Mesendoderm (in vitro differentiated cells): ENCODE measurements around the gene EVA1A.

ENCODE experiments used
- DNase-seq: peaks from one replicate; pipeline ENCODE4 v3.0.0; 2013
- H2AK5ac ChIP-seq: 2 replicates; pipeline ENCODE4 v1.6.1; 2013; ENCODE audit warnings: low read length, inconsistent platforms
- H2BK120ac ChIP-seq: 2 replicates; pipeline ENCODE4 v1.6.1; 2013; ENCODE audit warnings: low read depth, mild to moderate bottlenecking, low read length, moderate library complexity, mixed read lengths
- H2BK15ac ChIP-seq: replicated peaks from 2 replicates; pipeline ENCODE4 v1.6.1; 2013; ENCODE audit warnings: low read depth, mild to moderate bottlenecking, moderate library complexity
- H2BK5ac ChIP-seq: 2 replicates; pipeline ENCODE4 v1.6.1; 2013; ENCODE audit warnings: low read length, inconsistent platforms
- H3K18ac ChIP-seq: 2 replicates; pipeline ENCODE4 v1.6.1; 2013; ENCODE audit warnings: mild to moderate bottlenecking, low read length, mixed read lengths
- H3K23ac ChIP-seq: one replicate; pipeline ENCODE4 v1.6.1; 2013; ENCODE audit warnings: low read length
- H3K27ac ChIP-seq: 2 replicates; pipeline ENCODE4 v1.5.1; 2013; ENCODE audit warnings: low read depth, mild to moderate bottlenecking, inconsistent platforms, low read length, moderate library complexity
- H3K27me3 ChIP-seq: 2 replicates; pipeline ENCODE4 v1.6.1; 2013; ENCODE audit warnings: low read length, control low read depth, mild to moderate bottlenecking, inconsistent platforms; ENCODE audit not compliant: insufficient read depth, poor library complexity
- H3K36me3 ChIP-seq: 2 replicates; pipeline ENCODE4 v1.6.1; 2013; ENCODE audit warnings: low read length, inconsistent platforms; ENCODE audit not compliant: control insufficient read depth, insufficient read depth
- H3K4ac ChIP-seq: one replicate; pipeline ENCODE4 v1.6.1; 2013; ENCODE audit warnings: low read depth, mild to moderate bottlenecking, low read length, moderate library complexity
- H3K4me1 ChIP-seq: 2 replicates; pipeline ENCODE4 v1.6.1; 2013; ENCODE audit warnings: low read depth, low read length, inconsistent platforms; ENCODE audit not compliant: control insufficient read depth
- H3K4me2 ChIP-seq: 2 replicates; pipeline ENCODE4 v1.6.1; 2013; ENCODE audit warnings: low read length
- H3K4me3 ChIP-seq: 2 replicates; pipeline ENCODE4 v1.5.1; 2013; ENCODE audit warnings: mild to moderate bottlenecking, low read length
- H3K56ac ChIP-seq: one replicate; pipeline ENCODE4 v1.6.1; 2013; ENCODE audit warnings: low read length
- H3K79me1 ChIP-seq: 2 replicates; pipeline ENCODE4 v1.6.1; 2013; ENCODE audit warnings: low read length, inconsistent platforms
- H3K79me2 ChIP-seq: 2 replicates; pipeline ENCODE4 v1.6.1; 2013; ENCODE audit warnings: mild to moderate bottlenecking, low read length; ENCODE audit not compliant: control insufficient read depth, insufficient read depth
- H3K9ac ChIP-seq: 2 replicates; pipeline ENCODE4 v1.6.1; 2013; ENCODE audit warnings: low read length, inconsistent platforms
- H4K5ac ChIP-seq: one replicate; pipeline ENCODE4 v1.6.1; 2013; ENCODE audit warnings: low read length
- H4K8ac ChIP-seq: one replicate; pipeline ENCODE4 v1.6.1; 2013; ENCODE audit warnings: low read depth, mild to moderate bottlenecking, control low read depth, low read length, moderate library complexity
- WGBS: extraction: QIAGEN DNeasy Blood & Tissue Kit; methylation state at CpG from one replicate; pipeline ENCODE4 v1.1.7; 2013; ENCODE audit warnings: low lambda C conversion rate, missing lambda C conversion rate; ENCODE audit not compliant: insufficient coverage; ENCODE audit errors: extremely low coverage; 5-methylcytosine and 5-hydroxymethylcytosine counted together

EVA1A gene

DNA sequence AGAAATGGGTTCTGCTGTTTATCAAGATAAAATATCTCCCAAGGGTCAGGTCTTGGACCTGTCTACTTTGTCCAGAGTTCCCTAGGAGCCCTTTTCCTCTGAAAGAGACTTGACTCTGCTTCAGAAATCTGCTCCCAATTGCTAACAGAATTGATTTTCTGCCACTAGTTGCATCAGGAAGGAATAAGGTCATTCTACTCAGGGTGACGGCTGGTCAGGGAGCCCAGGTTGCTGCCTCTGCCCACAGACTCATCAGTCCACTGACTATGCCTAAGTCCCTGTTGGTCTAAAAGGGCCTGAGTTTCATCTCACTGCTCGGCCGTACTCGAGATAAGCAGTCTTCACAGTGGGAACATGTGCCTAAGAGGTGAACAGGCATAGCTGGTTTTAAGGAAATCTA is 61.2 kb downstream of the EVA1A start:
- H3K4me2 ChIP-seq = no peak overlapping the region
- H3K18ac ChIP-seq = no peak overlapping the region
- H3K4me1 ChIP-seq = no peaks in the 10 kb centered on the region
- no peaks in the 10 kb centered on the region for H3K27me3 ChIP-seq
- no peak overlapping the region for H2AK5ac ChIP-seq
- no peak overlapping the region for H3K23ac ChIP-seq
- H3K4me3 ChIP-seq = no peak overlapping the region
- no peak overlapping the region for H2BK5ac ChIP-seq
- H3K36me3 ChIP-seq = no peaks in the 10 kb centered on the region
- H3K79me2 ChIP-seq = no peaks in the 10 kb centered on the region
- no peak overlapping the region for H3K4ac ChIP-seq
- no peak overlapping the region for H4K5ac ChIP-seq
- DNase-seq = no peak
- no peaks in the 10 kb centered on the region for H3K79me1 ChIP-seq
- H3K56ac ChIP-seq = no peak overlapping the region
- no CpG with 5 or more reads among the region's 4 CpGs for WGBS
- H3K9ac ChIP-seq = no peak overlapping the region
- no peak overlapping the region for H2BK15ac ChIP-seq
- H3K27ac ChIP-seq = no peak overlapping the region
- H2BK120ac ChIP-seq = no peak overlapping the region
- no peak overlapping the region for H4K8ac ChIP-seq

DNA sequence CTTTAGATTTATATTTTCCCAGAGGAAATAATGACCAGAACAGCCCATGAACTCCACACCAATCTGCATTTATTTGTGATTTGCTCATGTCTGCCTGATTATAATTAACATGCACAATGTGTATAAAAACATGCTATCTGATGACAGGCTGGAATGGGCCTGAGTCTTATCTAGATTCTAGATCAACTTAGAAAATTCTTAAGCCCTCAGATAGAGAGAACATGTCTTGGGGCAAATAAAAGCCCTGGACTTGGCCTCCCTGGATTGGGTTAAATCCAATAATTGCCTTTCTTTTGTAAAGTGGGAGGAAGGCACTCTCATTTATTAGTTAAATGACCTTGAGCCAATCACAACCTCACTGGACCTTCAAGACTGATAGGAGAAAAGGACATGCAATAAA is 61.8 kb downstream of the EVA1A start:
- Histone ChIP-seq H3K27me3 (no peaks in the 10 kb centered on the region), H3K4me3 (no peak overlapping the region), H3K4me1 (no peaks in the 10 kb centered on the region), H2BK15ac (no peak overlapping the region), H3K79me2 (no peaks in the 10 kb centered on the region), H3K36me3 (no peaks in the 10 kb centered on the region), H2BK120ac (no peak overlapping the region), H3K4me2 (no peak overlapping the region), H3K18ac (no peak overlapping the region), H3K56ac (no peak overlapping the region), H3K23ac (no peak overlapping the region), H3K4ac (no peak overlapping the region), H4K8ac (no peak overlapping the region), H3K9ac (no peak overlapping the region), H2BK5ac (no peak overlapping the region), H3K79me1 (no peaks in the 10 kb centered on the region), H3K27ac (no peak overlapping the region), H2AK5ac (no peak overlapping the region), H4K5ac (no peak overlapping the region)
- DNase-seq = no peak

DNA sequence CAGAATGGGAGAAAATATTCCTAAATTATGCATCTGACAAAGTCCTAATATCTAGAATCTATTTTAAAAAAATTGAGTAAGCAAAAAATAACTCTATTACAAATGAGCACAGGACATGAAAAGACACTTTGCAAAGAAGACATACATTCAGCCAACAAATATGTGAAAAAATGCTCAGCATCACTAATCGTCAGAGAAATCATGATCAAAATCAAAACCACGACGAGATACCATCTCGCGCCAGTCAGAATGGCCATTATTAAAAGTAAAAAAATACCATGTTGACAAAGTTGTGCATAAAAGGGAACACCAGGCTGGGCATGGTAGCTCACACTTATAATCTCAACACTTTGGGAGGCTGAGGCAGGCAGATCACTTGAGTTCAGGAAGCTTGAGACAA is 63.5 kb downstream of the EVA1A start:
- Histone ChIP-seq H3K18ac (no peak overlapping the region), H2BK5ac (no peak overlapping the region), H2BK120ac (no peak overlapping the region)

DNA sequence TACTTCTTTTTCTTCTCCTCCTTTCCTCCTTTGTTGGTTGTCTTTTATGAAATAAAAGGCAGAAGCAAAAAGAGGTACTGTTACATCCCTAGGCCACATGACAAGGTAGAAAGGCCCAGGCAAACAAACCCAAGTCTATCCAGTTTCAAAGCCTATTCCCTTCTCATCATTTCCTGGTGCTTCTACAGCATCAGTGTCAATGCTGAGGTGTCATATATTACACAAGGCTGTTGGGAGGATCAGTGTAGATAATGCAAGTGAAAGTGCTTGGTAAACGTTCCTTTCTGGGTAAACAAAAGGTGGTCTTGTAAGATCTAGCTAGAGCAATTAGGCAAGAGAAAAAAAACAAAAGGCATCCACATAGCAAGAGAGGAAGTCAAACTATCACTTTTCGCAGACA is 64.9 kb downstream of the EVA1A start:
- Histone ChIP-seq H3K4me2 (no peak overlapping the region), H3K4me1 (no peaks in the 10 kb centered on the region), H4K5ac (no peak overlapping the region), H3K23ac (no peak overlapping the region), H4K8ac (no peak overlapping the region), H2BK5ac (no peak overlapping the region), H3K27ac (no peak overlapping the region), H3K9ac (no peak overlapping the region), H3K4me3 (no peak overlapping the region), H2BK120ac (no peak overlapping the region), H3K36me3 (no peaks in the 10 kb centered on the region), H3K4ac (no peak overlapping the region), H3K56ac (no peak overlapping the region), H3K79me1 (no peaks in the 10 kb centered on the region), H2AK5ac (no peak overlapping the region), H3K18ac (no peak overlapping the region), H3K27me3 (no peaks in the 10 kb centered on the region), H3K79me2 (no peaks in the 10 kb centered on the region), H2BK15ac (no peak overlapping the region)
- no peak for DNase-seq
- WGBS = no CpG with 5 or more reads among the region's 2 CpGs

More for the DNA sequence above, 63.5 kb downstream of the EVA1A start:
- H2BK15ac ChIP-seq = no peak overlapping the region
- WGBS = no CpG with 5 or more reads among the region's 5 CpGs
- H3K9ac ChIP-seq = no peak overlapping the region
- no peaks in the 10 kb centered on the region for H3K79me1 ChIP-seq
- no peak for DNase-seq
- H3K27ac ChIP-seq = no peak overlapping the region
- H3K4me2 ChIP-seq = no peak overlapping the region
- H4K5ac ChIP-seq = no peak overlapping the region
- H3K27me3 ChIP-seq = no peaks in the 10 kb centered on the region
- H3K4ac ChIP-seq = no peak overlapping the region
- no peaks in the 10 kb centered on the region for H3K4me1 ChIP-seq
- no peak overlapping the region for H3K4me3 ChIP-seq
- no peak overlapping the region for H3K56ac ChIP-seq
- no peaks in the 10 kb centered on the region for H3K36me3 ChIP-seq
- no peak overlapping the region for H4K8ac ChIP-seq
- no peaks in the 10 kb centered on the region for H3K79me2 ChIP-seq
- H2AK5ac ChIP-seq = no peak overlapping the region
- no peak overlapping the region for H3K23ac ChIP-seq

DNA sequence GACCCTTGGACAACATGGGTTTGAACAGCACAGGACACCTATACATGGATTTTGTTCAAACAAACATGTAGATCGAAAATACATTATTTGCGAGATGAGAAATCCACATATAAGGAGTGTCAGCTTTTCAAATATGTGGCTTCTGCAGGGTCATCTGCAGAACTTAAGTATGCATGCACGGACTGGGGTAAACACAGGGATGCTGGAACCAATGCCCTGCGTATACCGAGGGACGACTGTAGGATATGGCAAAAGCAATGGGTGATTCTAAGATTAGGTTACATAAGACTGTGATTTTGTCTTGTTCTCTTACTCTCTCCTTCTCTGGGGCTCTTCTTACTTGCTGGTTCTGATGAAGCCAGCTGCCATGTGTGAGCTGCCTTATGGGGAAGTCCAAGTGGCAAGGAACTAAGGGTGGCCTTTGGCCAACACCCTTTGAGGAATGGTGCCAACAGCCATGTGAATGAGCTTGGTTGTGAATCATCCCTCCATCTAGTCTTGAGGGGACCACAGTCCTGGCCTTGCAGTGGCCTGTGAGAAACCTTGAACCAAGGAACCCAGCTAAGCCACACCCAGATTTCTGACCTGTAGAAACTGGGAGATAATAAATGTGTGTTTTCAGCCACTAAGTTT is 66.5 kb downstream of the EVA1A start:
- Histone ChIP-seq H2AK5ac (no peak overlapping the region), H2BK15ac (no peak overlapping the region), H3K4me2 (no peak overlapping the region), H3K27ac (no peak overlapping the region), H3K56ac (no peak overlapping the region), H3K23ac (no peak overlapping the region), H4K8ac (no peak overlapping the region), H3K9ac (no peak overlapping the region), H4K5ac (no peak overlapping the region), H3K79me1 (no peaks in the 10 kb centered on the region), H3K27me3 (no peaks in the 10 kb centered on the region), H3K79me2 (no peaks in the 10 kb centered on the region), H3K4me1 (no peaks in the 10 kb centered on the region), H3K4me3 (no peak overlapping the region), H2BK120ac (no peak overlapping the region), H2BK5ac (no peak overlapping the region), H3K36me3 (no peaks in the 10 kb centered on the region), H3K4ac (no peak overlapping the region), H3K18ac (no peak overlapping the region)
- no CpG with 5 or more reads among the region's 6 CpGs for WGBS
- no peak for DNase-seq

DNA sequence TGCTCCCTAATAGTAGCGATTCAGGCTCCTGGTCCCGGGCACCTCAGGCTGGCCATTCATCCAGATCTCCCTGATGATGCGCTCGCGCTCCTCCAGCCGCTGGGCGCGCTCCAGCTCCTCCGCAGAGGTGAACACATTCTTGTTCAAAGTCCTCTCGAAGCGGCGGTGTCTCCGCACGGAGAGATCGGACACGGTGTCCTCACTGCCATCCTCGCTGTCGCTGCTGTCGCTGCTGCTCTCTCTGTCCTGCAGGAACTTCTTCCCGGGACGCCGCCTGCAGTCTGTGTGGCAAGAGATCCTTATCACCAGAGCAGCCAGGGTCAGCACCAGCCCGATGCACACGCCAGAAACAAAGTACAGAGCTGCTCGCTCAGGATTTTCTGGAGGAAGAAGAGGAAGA is 67.5 kb downstream of the EVA1A start:
- H4K5ac ChIP-seq = no peak overlapping the region
- no peak overlapping the region for H4K8ac ChIP-seq
- H2BK15ac ChIP-seq = no peak overlapping the region
- H3K27ac ChIP-seq = no peak overlapping the region
- no peaks in the 10 kb centered on the region for H3K27me3 ChIP-seq
- H3K4ac ChIP-seq = no peak overlapping the region
- no peak overlapping the region for H2BK120ac ChIP-seq
- no peak overlapping the region for H2BK5ac ChIP-seq
- no CpG with 5 or more reads among the region's 25 CpGs for WGBS
- H3K4me3 ChIP-seq = no peak overlapping the region
- no peak overlapping the region for H3K4me2 ChIP-seq
- no peaks in the 10 kb centered on the region for H3K79me2 ChIP-seq
- H3K23ac ChIP-seq = no peak overlapping the region
- no peaks in the 10 kb centered on the region for H3K4me1 ChIP-seq
- no peaks in the 10 kb centered on the region for H3K36me3 ChIP-seq
- no peak overlapping the region for H2AK5ac ChIP-seq
- no peaks in the 10 kb centered on the region for H3K79me1 ChIP-seq
- no peak overlapping the region for H3K56ac ChIP-seq
- no peak overlapping the region for H3K18ac ChIP-seq
- DNase-seq = no peak
- no peak overlapping the region for H3K9ac ChIP-seq
